Renal cortical epithelial cell (primary cell): ENCODE measurements around the gene TXNRD3. TPM values are rescaled to one million over a fixed set of nuclear protein-coding genes. Genes with fewer than 3 reads are reported as not detected.

Experiments used
- DNase-seq: peaks from one replicate; pipeline ENCODE4 v3.0.0-alpha.2; 2011; ENCODE audit warnings: low read depth
- total RNA-seq: library from RNA; depleted of rRNA; stranded (reverse); fragments of >200 nt; gene quantifications from 2 replicates; pipeline ENCODE4 v1.2.3, GENCODE V29; 2014

Gene TXNRD3
- total RNA-seq, 1 donor from 2014 or later = 9.5 TPM

DNA sequence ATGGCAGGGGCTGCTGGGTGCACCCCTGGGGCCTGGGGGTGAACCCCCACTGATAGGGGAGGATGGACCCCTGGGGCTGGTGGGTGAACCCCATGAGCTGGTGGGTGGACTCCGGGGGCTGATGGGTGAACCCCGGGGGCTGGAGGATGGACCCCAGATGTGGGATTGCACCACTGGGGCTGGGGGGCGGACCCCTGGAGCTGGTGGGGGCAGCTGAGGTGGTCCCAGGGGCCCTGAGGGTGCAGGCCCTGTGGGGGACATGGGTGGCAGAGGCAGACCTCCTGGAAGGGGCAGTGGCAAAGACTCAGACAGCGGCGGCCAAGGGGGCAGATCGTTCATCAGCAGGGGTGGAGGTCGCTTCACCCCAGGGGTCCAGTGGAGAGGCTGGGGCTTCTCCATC lies 17.4 kb upstream of the TXNRD3 start:
- DNase-seq = no peak

DNA sequence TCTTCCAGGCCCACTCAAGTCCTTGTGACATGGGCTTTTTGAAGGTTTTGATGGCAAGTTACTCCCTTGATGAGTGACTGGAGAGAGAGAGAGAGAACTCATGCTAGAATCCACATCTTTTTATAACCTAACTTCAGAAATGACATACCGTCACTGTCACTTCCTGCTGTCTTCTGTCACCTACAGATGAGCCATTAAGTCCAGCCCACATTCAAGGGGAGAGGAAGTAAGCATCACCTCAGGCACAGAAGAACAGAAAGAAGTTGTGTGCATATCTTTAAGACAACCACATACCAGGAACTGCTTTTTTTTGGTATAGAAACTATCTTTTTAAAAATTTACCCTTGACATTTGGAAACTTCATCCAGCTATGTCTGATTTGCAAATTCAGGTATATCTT lies 16.6 kb upstream of the TXNRD3 start:
- no peak for DNase-seq

DNA sequence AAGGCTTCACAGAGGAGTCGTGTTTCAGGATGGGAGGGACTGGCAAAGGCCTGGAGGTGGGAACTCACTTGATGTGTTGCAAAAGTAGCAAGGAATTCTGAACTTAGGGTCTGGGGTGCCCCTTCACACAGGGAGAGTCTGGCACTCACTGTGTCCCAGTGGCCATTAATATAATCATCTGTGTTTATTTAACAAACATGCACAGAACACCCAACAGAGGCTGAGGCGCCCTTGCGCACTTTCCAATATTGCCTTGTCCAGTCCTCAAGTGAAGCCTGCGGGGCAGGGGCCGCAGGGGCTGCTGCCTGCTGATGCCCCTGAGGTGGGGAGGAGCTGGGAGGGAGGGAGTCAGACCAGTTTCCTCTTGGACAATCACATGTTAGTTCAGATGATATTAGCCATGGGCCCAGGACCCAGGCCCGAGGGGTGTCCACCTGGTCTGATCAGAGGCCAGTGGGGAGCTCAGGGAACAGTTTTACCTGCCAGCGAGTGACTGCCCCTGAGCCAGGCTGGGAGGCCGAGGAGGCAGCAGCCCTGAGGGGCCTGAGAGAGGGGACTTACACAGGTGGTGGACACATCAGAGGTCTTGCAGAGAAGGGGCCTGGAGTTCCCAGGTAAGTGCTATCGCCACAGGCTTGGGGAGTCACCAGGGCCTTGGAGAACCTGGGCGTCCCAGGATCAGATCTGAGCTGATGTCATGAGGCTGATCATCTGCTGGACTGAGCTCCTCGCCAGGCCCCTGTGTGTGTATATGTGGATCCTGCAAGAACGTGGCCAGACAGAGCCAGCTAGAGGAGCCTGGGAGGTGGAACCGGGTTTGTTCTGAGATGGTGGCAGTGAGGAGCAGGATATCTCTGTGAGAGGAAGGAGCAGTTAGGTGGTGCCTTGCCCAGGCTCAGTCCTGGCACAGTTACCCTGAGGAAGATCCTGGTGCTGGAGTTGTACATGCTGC lies 13.8 kb upstream of the TXNRD3 start:
- DNase-seq = no peak

DNA sequence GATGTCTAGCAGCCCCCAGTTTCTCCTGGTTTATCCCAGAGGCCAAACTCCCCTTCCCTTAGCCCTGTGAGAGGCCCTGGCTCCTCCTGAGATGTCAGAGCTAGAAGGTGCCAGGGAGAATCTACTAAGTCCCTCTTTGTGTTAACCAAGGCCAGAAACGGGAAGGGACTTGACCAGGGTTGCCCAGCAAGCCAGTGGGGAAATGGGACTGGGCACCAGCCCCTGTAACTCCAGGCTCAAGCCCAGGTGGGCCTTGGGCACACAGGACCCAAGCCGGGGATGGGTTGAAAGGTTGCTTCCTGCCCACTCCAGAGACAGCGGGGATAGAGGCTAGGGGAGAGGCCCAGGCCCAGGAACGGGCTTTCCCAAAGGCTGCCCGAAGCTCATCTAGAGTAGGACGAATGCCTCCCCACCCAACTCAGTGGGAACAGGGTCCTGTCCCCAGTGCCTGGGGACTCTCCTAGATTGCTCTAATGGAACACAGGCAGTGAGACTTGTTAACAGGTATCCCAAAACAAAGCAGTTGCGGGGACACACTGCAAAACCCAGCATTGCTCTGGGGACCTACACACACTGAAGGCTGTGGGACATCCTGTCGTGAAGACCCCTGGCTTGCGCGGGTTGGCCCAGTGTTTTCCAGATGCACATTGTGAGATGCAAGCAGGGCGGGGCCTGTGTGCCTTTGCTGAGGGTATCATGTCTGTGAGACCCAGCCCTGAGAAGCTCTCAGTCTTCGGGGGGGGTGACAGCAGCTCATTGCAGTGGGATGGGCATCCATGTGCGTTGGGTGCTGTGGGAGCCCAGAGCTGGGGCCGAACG lies 12.9 kb upstream of the TXNRD3 start:
- no peak for DNase-seq

- DNase-seq = no peak
These were observed 12.0 kb upstream of the TXNRD3 start for GRCh38 chr3:126666658-126667528.

DNA sequence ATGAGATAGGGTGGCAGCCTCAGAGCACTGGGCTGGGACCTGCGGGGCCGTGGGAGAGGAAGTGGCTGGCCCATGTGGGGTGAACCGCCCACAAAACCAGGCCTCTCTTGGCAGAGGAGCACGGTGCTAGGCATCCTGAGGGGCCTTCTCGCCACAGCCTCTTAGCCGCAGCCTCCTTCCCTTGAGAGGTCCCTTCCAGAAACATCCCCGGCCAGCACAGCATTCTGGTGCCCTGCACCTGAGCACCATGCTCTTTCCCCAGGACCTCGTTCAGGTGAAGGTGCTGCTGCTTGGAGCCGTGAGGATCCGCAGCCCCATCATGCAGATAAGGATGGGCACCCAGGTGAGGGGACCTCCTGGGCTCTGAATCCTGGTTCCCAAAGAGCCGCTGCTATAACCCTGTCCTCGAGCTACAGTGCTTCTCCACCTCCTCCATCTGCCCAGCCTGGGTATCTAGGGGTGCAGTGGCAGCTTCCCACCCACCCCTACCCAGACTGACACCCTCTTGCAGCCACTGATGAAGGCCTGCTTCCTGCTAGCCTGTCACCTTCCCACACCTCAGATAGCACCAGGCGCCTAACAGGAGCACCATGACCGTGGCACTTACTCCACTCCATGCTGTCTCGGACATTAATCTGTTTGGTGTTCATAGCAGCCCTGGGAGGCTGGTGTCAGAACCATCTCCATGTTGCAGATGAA lies 11.2 kb upstream of the TXNRD3 start:
- no peak for DNase-seq

- DNase-seq = no peak
These were observed 10.5 kb upstream of the TXNRD3 start for GRCh38 chr3:126665221-126665936.

DNA sequence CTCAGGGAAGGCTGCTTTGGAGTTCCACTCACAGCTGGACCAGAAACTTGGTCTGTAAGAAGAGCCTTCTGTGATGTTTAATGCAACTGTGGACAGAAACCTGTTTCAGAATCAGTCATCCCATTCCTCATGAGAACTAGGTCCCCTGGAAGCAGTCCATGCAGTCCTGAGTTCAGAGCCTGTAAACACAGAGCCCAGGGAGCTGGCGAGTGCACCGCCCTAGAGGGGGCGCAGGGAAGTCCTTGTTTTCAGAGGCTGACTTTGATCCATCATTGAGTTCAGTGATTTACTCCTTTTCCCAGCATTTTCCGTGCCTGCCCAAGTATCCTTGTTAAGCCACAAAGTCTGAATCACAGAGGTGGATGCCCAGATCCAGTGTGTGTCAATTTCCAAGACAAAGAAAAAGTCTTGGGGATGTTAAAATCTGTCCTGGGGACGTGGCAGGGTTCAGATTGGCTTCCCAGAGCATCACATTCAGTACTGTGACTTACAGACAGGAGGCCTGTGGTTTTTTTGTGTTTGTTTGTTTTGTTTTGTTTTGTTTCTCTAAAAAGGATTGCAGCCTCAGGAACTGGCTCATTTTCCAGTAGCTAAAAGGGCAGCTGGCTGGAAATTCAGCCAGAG lies 9.8 kb upstream of the TXNRD3 start:
- peak; percentile 9 for DNase-seq

DNA sequence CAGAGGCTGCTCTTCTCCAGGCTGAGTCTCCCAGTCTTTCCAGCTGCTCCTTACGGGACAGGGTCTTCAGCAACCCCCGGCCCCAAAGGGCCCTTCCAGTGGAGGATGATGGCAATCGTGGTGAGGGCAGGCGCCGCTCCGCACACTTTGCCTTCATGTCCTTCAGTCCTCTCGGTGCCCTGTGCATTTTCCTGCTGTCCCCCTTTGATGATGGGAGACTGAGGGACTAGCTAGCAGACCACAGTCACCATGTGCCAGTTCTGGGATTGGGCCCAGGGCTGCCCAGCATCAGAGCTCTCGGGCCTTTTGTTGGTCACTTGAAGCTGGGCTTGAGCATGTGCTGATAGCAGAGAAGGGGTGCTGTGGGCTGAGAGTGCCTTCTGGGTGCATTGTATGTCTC lies 8.8 kb upstream of the TXNRD3 start:
- no peak for DNase-seq

GRCh38 chr3:126663257-126663656 lies 8.3 kb upstream of the TXNRD3 start:
- no peak for DNase-seq

GRCh38 chr3:126661532-126662364 lies 6.8 kb upstream of the TXNRD3 start:
- no peak for DNase-seq

- no peak for DNase-seq
These were observed 5.3 kb upstream of the TXNRD3 start for GRCh38 chr3:126659915-126660886.

DNA sequence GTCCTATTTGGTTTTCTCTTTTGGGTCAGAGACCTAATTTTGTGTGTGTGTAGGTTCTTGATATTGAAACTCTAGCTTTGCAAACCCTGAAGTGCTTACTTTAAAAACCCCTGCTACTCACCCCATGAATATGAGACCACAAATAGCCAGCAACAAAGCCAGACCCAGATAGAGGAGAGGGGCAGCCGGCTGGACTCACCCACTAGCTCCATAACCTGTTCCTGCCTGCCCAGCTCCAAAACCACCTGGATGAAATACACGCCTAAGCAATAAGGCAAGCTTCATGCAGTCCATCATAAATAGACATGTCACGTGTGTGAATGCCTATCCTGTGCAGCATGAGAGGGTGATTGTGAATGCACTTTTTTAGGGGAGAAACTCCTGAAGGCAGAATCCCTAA lies 3.7 kb upstream of the TXNRD3 start:
- DNase-seq = no peak

DNA sequence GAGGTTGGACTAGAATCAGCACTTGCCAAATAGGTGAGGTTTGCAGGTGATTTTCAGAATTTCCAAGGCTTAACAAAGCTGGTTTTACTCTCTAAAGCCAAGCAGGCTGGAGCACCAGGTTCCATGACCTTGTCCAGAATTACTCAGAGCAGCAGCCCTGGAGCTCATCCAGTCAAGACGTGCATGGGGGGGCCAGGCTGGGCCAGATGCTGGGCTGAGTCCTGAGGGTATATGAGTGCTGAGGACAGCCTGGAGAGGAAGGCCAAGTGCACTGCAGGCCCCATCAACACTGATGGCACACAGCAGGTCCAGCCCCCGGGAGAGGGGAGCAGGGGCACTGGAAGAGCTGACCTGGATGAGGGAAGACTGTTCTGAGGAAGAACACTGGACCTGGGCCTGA lies 3.0 kb upstream of the TXNRD3 start:
- no peak for DNase-seq

DNA sequence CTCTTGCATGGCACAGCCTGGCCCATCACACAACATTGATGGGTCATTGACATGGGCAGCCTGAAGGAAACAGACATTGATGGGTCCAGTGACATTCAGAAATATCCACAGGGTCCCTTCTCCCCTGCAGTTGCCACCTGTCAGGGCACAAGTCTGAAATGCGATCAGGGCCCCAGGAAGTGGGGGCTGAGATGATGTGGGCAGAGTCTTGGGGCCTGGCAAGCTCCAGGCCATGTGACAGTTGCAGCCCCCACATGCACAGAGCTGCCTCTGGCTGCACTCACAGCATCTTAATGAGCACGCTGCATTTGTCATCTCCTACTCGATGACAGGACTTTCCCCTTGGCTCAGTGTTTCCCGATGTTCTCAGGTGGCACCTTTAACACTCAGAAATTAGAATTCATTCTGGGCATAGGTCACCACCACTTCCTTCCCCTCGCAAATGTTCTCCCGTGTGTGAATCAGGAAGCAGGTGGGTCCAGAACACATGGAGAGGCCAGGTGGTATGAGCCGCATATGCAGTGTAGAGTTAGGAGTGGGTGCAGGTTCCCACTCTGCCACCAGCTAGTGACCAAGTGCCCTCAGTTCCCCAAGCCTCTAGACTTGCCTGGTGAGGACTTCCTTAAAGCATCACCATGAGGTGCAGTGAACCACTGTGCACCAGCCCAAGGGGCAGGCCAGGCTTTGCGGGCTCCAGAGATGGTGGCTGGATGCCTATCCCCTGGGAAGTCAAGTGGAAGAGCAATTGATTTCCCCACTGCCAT lies 1.6 kb upstream of the TXNRD3 start:
- no peak for DNase-seq

- DNase-seq = no peak
These were observed 963 bp upstream of the TXNRD3 start for GRCh38 chr3:126655887-126656286.

GRCh38 chr3:126649556-126650092 lies 5.3 kb downstream of the TXNRD3 start:
- DNase-seq = no peak
